DND-41 (cell line): ENCODE data around the gene HSD17B1.

Experiments used
- EZH2 ChIP-seq: IDR thresholded peaks from 3 replicates; pipeline ENCODE4 v1.6.1; 2012; ENCODE audit warnings: borderline replicate concordance, low read depth, mild to moderate bottlenecking, moderate library complexity, low read length, inconsistent platforms; ENCODE audit not compliant: severe bottlenecking
- TF ChIP-seq, protein P1 (sequence below): IDR thresholded peaks from 2 replicates; pipeline ENCODE4 v1.5.1; 2012; ENCODE audit warnings: borderline replicate concordance, low read length, moderate library complexity, mild to moderate bottlenecking; ENCODE audit not compliant: poor library complexity, severe bottlenecking; ENCODE audit errors: extremely low read depth

DNA sequence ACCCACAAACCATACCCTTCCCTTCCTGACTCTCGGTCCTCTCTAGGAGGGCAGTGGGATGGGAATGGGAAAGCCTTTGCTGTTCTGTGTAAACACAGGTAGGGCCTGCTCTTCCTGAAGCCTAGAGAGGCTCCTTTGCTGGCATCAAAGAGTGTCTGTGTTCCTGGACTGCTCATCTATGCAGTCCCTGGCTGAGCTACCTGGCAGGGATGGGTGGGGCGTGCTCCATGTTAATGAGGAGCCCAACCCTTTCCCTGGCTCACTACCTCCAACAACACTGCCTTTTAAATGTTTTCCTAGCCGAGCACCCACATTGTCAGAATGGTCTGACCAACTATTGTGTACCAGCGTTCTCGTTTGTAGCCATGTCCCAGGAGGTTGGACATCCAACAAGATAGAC, 43.3 kb upstream of the HSD17B1 start:
- TF ChIP-seq, protein P1, sequence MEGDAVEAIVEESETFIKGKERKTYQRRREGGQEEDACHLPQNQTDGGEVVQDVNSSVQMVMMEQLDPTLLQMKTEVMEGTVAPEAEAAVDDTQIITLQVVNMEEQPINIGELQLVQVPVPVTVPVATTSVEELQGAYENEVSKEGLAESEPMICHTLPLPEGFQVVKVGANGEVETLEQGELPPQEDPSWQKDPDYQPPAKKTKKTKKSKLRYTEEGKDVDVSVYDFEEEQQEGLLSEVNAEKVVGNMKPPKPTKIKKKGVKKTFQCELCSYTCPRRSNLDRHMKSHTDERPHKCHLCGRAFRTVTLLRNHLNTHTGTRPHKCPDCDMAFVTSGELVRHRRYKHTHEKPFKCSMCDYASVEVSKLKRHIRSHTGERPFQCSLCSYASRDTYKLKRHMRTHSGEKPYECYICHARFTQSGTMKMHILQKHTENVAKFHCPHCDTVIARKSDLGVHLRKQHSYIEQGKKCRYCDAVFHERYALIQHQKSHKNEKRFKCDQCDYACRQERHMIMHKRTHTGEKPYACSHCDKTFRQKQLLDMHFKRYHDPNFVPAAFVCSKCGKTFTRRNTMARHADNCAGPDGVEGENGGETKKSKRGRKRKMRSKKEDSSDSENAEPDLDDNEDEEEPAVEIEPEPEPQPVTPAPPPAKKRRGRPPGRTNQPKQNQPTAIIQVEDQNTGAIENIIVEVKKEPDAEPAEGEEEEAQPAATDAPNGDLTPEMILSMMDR: no peak
- no peak for TF ChIP-seq EZH2
